Right lobe of liver (tissue), 6 donors: Measurements from ENCODE around the gene ZNF618. TPM values are rescaled to one million over a fixed set of nuclear protein-coding genes. Genes with fewer than 3 reads are reported as not detected.

ENCODE experiments used
- ATAC-seq, 4 donors: fragments of 200-7000 bp; cut with Tn5 transposase; one replicate each; pipeline ENCODE4 v1.9.1; 2020; ENCODE audit warnings: mild to moderate bottlenecking in 4 of 4, moderate library complexity in 4 of 4
- DNase-seq, 3 donors: peaks; one replicate each; pipeline ENCODE4 v3.0.0-alpha.2; 2020
- H3K27ac ChIP-seq, 3 donors: fragments of 200-600 bp; one replicate each; pipeline ENCODE4 v1.8.0; 2022
- H3K27me3 ChIP-seq, 2 donors: fragments of 200-600 bp; one replicate each; pipeline ENCODE4 v1.8.0; 2022
- H3K36me3 ChIP-seq, 4 donors: fragments of 200-600 bp; sonication (generic) in 1 of 4; one replicate each; pipeline versions ENCODE4 v1.5.1 to v1.8.0; 2017 to 2022; ENCODE audit warnings: control low read depth in 1 of 4
- H3K4me1 ChIP-seq, 4 donors: fragments of 200-600 bp; sonication (generic) in 1 of 4; one replicate each; pipeline versions ENCODE4 v1.5.1 to v1.8.0; 2017 to 2022; ENCODE audit warnings: control low read depth in 1 of 4
- H3K4me3 ChIP-seq, 3 donors: fragments of 200-600 bp; one replicate each; pipeline ENCODE4 v1.8.0; 2022
- H3K9me3 ChIP-seq, 4 donors: fragments of 200-600 bp; sonication (generic) in 1 of 4; one replicate each; pipeline versions ENCODE4 v1.5.1 to v1.8.0; 2017 to 2022; ENCODE audit warnings: control low read depth in 1 of 4
- CTCF ChIP-seq, 4 donors: fragments of 200-600 bp in 3 of 4; fragments of 450-650 bp in 1 of 4; IDR thresholded peaks; one replicate each; pipeline versions ENCODE4 v1.5.1 to v1.8.0; 2016 to 2022; ENCODE audit warnings: antibody characterized with exemption in 4 of 4, mild to moderate bottlenecking in 2 of 4
- POLR2A ChIP-seq: fragments of 450-650 bp; IDR thresholded peaks from one replicate; pipeline ENCODE4 v1.6.1; 2017; ENCODE audit warnings: antibody characterized with exemption, mild to moderate bottlenecking
- WGBS: methylation state at CpG from one replicate; pipeline ENCODE4 v1.1.6; 2018; ENCODE audit warnings: low coverage, low lambda C conversion rate; ENCODE audit not compliant: insufficient coverage; ENCODE audit errors: missing lambda C conversion rate; 5-methylcytosine and 5-hydroxymethylcytosine counted together
- intact Hi-C, 2 donors: fragments of 100-400 bp; cut with DNase I; formaldehyde crosslinking; loops; one replicate each; pipeline versions ENCODE4 v1.11.2 to v1.14.1; 2022
- total RNA-seq, 6 experiments: library from RNA; depleted of rRNA in 2 of 6; stranded (reverse); fragments of >200 nt in 2 of 6; fragmentation: NEBNext Ultra II Directional in 3 of 6; extraction: Animal tissue kit (Norgen Biotek cat#: 25700) in 3 of 6; gene quantifications; one replicate each; pipeline versions ENCODE4 v1.1.0 to v1.2.4, GENCODE V29; 2016 to 2023
- donor health status: DM: no; HTN: yes; CAD: no.
- donor health status: DM: no; HTN: no; CAD: no.
- donor health status: DM: no; HTN: no; CAD: no.
- donor health status: DM: no; HTN: yes; CAD: no.
- donor health status: DM: no; HTN: yes; CAD: no.

The ZNF618 gene
- total RNA-seq, 6 experiments from 2014 or later = 2.9 to 7.9 (median 6.0) TPM

- H3K36me3 ChIP-seq = peaks cover 0 to 4% (median 0%) of the 10 kb centered on the region in 4 donors
- intact Hi-C loops = loop anchor here in 1 of 2 donors (5.0 kb wide), 1 partner anchor 192 kb away; no protein-coding TSS in a partner anchor
Observed at GRCh38 chr9:114094971-114095370, 218.9 kb downstream of the ZNF618 start.

DNA sequence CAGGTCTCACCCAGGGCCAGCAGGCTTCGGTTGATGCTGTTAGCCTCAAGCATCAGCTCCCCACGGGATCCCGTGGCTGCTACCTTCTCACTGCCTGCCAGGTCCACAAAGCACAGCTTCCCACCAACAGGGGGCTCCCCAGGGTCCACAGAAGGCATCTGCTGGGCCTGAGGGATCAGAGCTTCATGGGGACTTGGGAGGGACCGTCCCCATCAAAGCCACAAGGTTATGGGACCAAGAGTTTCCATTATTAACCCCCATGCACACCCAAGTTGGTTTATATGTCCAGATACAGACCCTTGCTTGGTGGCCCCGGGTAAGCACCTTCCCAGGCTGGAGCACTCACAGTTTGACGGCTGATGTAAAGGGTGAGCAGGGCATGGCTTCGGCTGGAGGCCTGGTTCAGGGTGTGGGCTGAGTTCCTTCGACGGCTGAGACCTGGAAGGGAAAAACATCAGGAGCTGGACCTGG is 220.0 kb downstream of the ZNF618 start:
- intact Hi-C loops = loop anchor here in 1 of 2 donors (5.0 kb wide), 1 partner anchor 191 kb away; no protein-coding TSS in a partner anchor
- 96% methylated on average over 3 of the region's 9 CpGs for WGBS
- Histone ChIP-seq H3K9me3 (no peaks in the 10 kb centered on the region), H3K4me3 (no peak overlapping the region), H3K27ac (no peak overlapping the region), H3K27me3 (no peaks in the 10 kb centered on the region), H3K4me1 (peaks cover 0 to 11% (median 0%) of the 10 kb centered on the region in 4 donors), H3K36me3 (peaks cover 0 to 4% (median 0%) of the 10 kb centered on the region in 4 donors)
- DNase-seq (no peak), ATAC-seq (no peak)
- no peak for TF ChIP-seq CTCF (IDR thresholded peaks at IDR 0.05)
- TF ChIP-seq POLR2A = no peak

More at GRCh38 chr9:114094971-114095370, 218.9 kb downstream of the ZNF618 start:
- no peak for TF ChIP-seq CTCF (IDR thresholded peaks at IDR 0.05)
- TF ChIP-seq POLR2A = no peak
- H3K27me3 ChIP-seq = no peaks in the 10 kb centered on the region
- no peak overlapping the region for H3K27ac ChIP-seq
- no peak overlapping the region for H3K4me3 ChIP-seq
- ATAC-seq = no peak
- H3K9me3 ChIP-seq = no peaks in the 10 kb centered on the region
- peak in 1 of 3 donors; percentile 39 for DNase-seq
- peaks cover 0 to 11% (median 0%) of the 10 kb centered on the region in 4 donors for H3K4me1 ChIP-seq
- WGBS = 100% methylated on average over 2 of the region's 12 CpGs

DNA sequence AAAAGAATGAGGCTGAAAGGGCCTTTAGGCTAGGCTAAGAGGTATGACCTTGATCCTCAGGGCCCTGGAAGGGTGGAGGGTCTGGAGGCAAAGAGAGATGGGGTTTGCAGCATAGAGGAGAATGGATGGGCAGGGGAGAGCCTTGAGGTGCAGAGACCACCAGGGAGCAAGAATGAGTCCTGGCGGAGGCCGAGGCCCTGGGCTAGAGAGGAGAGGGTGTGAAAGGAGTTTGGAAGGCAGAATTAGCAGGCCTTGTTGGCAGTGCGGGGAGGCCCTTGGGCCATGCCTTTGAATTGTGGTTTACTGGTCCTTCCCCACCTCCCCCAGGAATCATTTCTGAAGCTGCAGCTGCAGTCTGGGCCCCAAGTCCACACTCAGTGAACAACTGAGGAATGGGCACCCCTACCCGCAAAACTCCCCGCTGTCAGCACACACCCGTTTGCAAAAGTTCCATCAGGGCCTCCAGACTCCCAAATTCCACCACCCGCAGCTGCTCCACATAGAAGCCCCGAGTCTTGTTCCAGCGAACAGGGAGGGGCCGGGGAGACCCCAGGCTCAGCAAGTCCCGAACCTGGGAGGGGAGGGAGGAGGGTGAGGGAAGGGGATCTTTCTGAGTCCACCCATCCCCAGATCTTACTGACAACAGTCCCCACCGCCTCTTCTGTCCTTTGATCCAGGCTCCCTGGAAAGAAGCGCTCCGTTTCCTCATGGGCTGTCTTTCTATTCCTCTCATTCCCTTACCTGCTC is 220.9 kb downstream of the ZNF618 start:
- ATAC-seq = no peak
- intact Hi-C loops = loop anchor here in 1 of 2 donors (5.0 kb wide), 1 partner anchor 190 kb away; no protein-coding TSS in a partner anchor
- Histone ChIP-seq H3K27ac (no peak overlapping the region), H3K4me1 (peaks cover 0 to 11% (median 0%) of the 10 kb centered on the region in 4 donors), H3K36me3 (peaks cover 0 to 4% (median 0%) of the 10 kb centered on the region in 4 donors), H3K9me3 (no peaks in the 10 kb centered on the region), H3K27me3 (no peaks in the 10 kb centered on the region), H3K4me3 (peak overlapping the region in 1 of 3 donors; percentile 57)
- 73% methylated on average over 13 of the region's 14 CpGs for WGBS
- DNase-seq = no peak
- TF ChIP-seq CTCF (IDR thresholded peaks at IDR 0.05) (no peak), POLR2A (no peak)

- Histone ChIP-seq H3K4me3 (peak overlapping the region; percentile 49 to 69 (median 57)), H3K36me3 (peaks cover 0 to 4% (median 0%) of the 10 kb centered on the region in 4 donors), H3K9me3 (no peaks in the 10 kb centered on the region), H3K27ac (no peak overlapping the region), H3K27me3 (no peaks in the 10 kb centered on the region), H3K4me1 (peaks cover 0 to 11% (median 0%) of the 10 kb centered on the region in 4 donors)
- no peak for ATAC-seq
- 78% methylated on average over 6 of the region's 18 CpGs for WGBS
- no peak for TF ChIP-seq POLR2A
- no peak for TF ChIP-seq CTCF (IDR thresholded peaks at IDR 0.05)
- intact Hi-C loops = loop anchor here in 1 of 2 donors (5.0 kb wide), 1 partner anchor 190 kb away; no protein-coding TSS in a partner anchor
- DNase-seq = no peak
Observed at GRCh38 chr9:114097613-114098020, 221.5 kb downstream of the ZNF618 start.
